ENCODE data around the gene XRCC6. TPM values are rescaled to one million over a fixed set of nuclear protein-coding genes. Genes with fewer than 3 reads are reported as not detected.

XRCC6 gene
- total and polyA plus RNA-seq, 2 of the 13 experiments (the other 11 are each of a cell fraction or from before 2014, with no cell fraction given) = 124 to 625 TPM

- Histone ChIP-seq H3K9me3 (ENCODE audit: low read length) (no peaks in the 10 kb centered on the region), H4K20me1 (ENCODE audit: insufficient read depth, low read length) (no peaks in the 10 kb centered on the region), H3K4me1 (ENCODE audit: insufficient read depth, low read length) (peaks cover 27% of the 10 kb centered on the region), H2AFZ (ENCODE audit: low read length) (no peak overlapping the region), H3K4me3 (replicated peaks in 1 of 3; ENCODE audit: insufficient read depth in 1 of 3, low read depth in 2 of 3, low read length in 3 of 3) (no peak overlapping the region), H3K27me3 (ENCODE audit: control insufficient read depth in 1 of 2, insufficient read depth in 2 of 2, low read length in 2 of 2) (no peaks in the 10 kb centered on the region), H3K4me2 (ENCODE audit: low read depth, low read length) (no peak overlapping the region), H3K79me2 (ENCODE audit: insufficient read depth, low read length) (no peaks in the 10 kb centered on the region), H3K9ac (ENCODE audit: insufficient read depth, low read depth, low read length) (no peak overlapping the region), H3K27ac (ENCODE audit: extremely low read length, insufficient read depth, low read length) (no peak overlapping the region), H3K36me3 (replicated peaks in 1 of 2; ENCODE audit: control insufficient read depth in 1 of 2, insufficient read depth in 2 of 2, low read length in 2 of 2) (peaks cover 0 to 5% of the 10 kb centered on the region in 2 experiments; a peak in 1 of 5 replicates)
- TF ChIP-seq ZNF136 (CRISPR knock-in tag; IDR thresholded peaks at IDR 0.05; ENCODE audit: low read depth) (no peak), ZNF768 (CRISPR knock-in tag; IDR thresholded peaks at IDR 0.05) (peak; percentile 90), ZMYM3 (CRISPR knock-in tag; IDR thresholded peaks at IDR 0.05) (0 out of 2 replicates have a peak, but pooled peaks have one; percentile 28), ZNF746 (CRISPR knock-in tag; IDR thresholded peaks at IDR 0.05) (no peak), KDM2A (CRISPR knock-in tag; IDR thresholded peaks at IDR 0.05; ENCODE audit: borderline replicate concordance, low read depth) (0 out of 2 replicates have a peak, but pooled peaks have one; percentile 21), TBX2 (CRISPR knock-in tag; IDR thresholded peaks at IDR 0.05; ENCODE audit: borderline replicate concordance) (no peak), ISX (CRISPR knock-in tag; conservative IDR thresholded peaks at IDR 0.05) (no peak)
- ATAC-seq (no peak), DNase-seq (ENCODE audit: low spot score) (no peak), FAIRE-seq (no peak)
- intact Hi-C loops (cut with micrococcal nuclease; ENCODE audit: unreplicated experiment) = loop anchor here (2.0 kb wide), 1 partner anchor 19 kb away; no protein-coding TSS in a partner anchor
- BruUV-seq (replicated peaks) = no TSS peak
- 72% methylated on average over 5 of the region's 5 CpGs for WGBS (ENCODE audit: low lambda C conversion rate)
- CTCF ChIA-PET (ENCODE audit: low intra/inter-chr PET ratio, low total read pairs) = interaction anchor here (4.8 kb wide), 1 partner anchor 19 kb away, joined by 77 read pairs; no protein-coding TSS in a partner anchor
- POLR2A ChIA-PET = no interaction called here
- in situ Hi-C loops (cut with HindIII; ENCODE audit: extremely low pct_ligation_motif_present, low pct_unique_long_range_greater_than_20kb) = no loop called here
Measured at GRCh38 chr22:41595703-41596102, 25.4 kb upstream of the XRCC6 start.
